IPS DF 4.7 (cell line): ENCODE data around the gene BRS3.
"Not testable (repeated sequence)": the region's sequence is repeated elsewhere in the genome, so short reads cannot be mapped to it uniquely, and the experiment has no call there.

Experiments
- DNase-seq: peaks from one replicate; pipeline ENCODE4 v3.0.0-alpha.2; 2013; ENCODE audit warnings: low spot score; ENCODE audit errors: extremely low read depth

Gene BRS3

DNA sequence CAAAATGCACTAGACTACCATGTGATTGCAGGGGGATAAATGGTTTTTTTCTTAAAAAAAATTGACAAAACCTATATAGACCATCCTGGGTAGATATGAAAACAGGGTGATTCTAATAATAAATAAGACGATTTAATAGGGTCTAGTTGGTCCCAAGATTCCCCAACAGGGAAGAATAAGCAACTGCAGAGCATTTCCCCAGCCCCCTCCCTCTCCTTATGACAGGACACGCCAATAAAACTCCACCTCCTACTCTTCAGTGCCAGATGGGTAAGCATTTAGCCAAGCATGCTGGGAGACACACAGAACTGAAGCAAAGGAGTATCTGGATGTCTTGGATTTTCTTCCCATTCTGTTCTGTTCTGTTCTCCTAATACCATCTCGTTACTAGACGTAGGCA lies at the start of gene BRS3:
Gene BRS3 (plus strand): TSS at position 301 of the 400 bp plus-strand sequence. CDS start 168 bp downstream, outside the sequence.
- DNase-seq = no peak

DNA sequence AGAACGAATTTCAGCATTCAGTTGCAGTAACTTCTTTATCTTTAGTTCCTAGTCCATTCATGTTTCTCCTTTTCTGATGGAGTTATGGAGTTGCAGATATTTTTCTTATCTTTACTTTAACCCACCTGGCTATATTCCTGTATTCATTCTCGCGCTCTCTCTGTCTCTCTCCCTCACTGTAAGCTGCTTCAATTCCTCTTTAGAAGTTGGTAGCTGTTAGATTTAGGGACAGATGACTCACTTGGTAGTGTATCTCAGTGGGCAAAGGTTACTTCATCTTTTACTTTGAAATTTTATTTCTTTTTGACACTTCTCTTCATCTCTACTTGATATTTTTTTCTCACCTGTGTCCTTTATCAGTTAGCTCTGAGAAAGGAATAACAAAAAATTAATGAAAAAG lies 49.6 kb upstream of the BRS3 start:
- no peak for DNase-seq

DNA sequence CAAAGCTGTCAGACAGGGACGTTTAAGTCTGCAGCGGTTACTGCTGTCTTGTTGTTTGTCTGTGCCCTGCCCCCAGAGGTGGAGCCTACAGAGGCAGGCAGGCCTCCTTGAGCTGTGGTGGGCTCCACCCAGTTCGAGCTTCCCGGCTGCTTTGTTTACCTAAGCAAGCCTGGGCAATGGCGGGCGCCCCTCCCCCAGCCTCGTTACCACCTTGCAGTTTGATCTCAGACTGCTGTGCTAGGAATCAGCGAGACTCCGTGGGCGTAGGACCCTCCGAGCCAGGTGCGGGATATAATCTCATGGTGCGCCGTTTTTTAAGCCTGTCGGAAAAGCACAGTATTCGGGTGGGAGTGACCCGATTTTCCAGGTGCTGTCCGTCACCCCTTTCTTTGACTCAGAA lies 42.1 kb upstream of the BRS3 start:
- not testable (repeated sequence) for DNase-seq

DNA sequence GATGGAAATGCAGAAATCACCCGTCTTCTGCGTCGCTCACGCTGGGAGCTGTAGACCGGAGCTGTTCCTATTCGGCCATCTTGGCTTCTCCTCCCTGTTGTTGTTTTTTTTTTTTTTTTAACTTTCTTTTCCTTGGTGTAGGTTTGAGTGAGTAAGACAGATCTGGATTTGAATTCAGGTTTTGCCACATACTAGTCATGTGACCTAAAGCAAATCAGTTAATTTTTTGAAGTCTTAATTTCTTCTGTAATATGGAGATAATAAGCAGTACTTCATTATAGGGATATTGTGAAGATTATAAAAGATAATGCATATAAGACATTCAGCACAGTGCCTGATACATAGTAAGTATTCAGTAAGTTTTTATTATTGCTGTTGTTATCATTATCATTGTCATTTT lies 41.5 kb upstream of the BRS3 start:
- DNase-seq = no peak

DNA sequence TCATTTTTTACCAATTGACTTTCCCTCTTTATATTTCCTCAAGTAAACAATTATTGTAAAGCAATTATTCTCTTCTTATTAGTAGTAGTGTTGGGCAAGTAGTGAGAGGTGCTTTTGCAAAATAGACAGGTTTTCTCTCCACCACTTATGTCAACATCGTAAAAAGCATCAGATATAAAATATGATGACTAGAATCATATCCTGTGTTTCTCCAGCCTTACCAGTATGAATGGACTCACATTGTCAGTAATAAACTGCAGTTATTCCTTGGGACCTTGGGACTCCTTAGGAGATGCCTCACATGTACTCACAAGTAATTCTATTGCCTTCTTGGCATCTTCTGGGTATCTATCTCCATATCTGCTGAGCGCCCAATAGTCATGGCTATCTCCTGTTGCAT lies 40.4 kb upstream of the BRS3 start:
- no peak for DNase-seq

DNA sequence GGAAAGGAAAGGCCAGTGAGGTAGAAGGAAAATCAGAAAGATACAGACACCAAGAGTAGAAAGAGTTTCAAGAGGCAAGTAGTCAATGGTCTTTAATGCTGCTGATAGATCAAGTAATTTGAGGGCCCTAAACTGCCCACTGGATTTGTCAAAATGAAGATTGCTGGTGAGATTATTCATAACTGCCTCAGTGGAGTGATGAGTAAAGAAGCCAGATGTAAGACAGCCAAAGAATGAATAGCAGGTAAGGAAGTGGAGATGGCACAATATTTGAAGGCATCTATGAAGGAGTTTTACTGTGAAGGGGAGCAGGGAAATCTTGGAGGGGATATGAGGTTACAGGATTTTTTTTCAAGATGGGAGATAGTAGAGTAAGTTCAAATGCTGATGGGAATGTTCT lies 39.8 kb upstream of the BRS3 start:
- no peak for DNase-seq

DNA sequence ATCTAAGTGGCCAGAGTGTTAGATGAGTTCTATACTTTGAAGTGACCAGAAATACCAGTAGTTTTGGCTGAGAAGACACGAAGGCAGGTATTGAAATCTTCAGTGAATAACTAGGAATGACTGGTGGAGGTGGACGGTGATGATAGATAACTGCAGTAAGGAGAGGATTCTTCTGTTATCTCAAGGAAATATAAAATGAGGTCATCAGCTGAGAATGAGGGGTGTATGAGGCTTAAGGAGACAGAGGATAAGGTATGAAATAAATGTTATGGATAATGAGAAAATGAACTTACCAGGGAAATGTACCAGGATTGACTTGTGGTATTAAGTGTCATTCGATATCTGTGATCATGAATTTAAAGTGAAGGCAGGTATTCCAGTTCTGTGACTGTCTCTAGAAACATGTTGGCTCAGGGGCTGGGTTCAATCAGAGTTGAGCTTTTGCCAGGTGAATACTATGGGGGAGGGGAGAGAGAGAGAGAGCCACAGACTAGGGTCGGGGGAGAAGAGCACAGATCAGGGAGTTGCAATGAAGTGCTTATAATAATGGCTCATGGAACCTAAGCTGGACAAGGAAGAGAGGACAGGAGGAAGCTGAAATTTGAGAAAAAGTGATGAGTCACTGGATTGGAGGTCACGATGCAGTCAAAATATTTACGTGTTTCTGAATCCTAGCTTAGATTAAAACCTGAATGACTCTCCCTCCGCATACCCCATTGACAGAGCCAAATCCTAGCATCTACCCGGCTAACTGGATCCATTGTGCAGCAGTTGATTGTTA lies 37.5 kb upstream of the BRS3 start:
- DNase-seq = no peak

DNA sequence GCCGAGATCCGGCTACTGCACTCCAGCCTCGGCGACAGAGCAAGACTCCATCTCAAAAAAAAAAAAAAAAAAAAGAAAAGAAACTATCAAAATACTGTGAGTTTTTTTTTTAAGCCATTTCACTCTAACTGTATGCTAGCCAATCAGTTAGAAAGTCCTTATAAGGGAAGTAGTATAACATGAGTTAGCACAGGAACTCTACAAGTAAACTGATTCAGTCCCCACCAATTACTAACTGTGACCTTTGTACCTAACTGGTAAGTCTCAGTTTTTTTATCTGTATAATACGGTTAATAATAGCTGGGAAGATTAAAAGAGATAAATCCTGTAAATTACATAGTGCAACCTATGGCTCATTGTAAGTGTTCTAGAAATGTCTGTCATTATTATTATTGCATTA lies 35.1 kb upstream of the BRS3 start:
- DNase-seq = no peak

DNA sequence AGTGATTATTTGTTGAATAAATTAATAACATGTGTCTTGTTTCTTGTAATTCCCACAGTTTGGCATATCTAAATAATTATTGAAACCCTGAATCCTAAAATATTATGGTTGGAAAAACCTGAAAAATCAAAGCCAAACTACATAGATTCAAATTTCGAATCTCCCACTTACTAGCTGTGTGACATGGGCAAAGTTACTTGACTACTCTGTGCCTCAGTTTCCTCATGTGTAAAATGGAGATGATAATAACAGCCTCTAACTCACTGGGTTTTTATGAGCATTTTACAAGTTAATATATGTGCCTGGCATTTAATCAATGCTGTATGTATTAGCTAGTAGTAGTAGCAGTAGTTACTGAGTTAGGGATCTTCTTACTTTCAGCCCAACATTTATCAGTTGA lies 34.6 kb upstream of the BRS3 start:
- DNase-seq = no peak

DNA sequence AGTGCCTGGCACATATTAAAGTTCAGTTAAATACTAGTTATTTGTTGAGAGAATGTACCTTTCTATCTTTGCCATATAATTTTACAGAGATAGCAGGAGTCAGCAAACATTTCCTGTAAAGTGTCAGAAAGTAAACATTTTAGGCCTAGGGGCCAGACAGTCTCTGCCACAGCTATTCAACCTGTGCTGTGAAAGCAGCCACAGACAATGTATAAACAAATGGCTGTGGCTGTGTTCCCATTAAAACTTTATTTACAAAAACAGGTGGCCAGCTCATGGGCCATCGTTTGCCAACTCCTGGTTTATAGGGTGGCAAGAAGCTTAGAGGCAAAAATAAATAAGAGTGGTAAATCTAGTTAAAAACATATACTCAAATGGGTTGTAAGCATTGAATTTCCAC lies 34.0 kb upstream of the BRS3 start:
- DNase-seq = no peak

DNA sequence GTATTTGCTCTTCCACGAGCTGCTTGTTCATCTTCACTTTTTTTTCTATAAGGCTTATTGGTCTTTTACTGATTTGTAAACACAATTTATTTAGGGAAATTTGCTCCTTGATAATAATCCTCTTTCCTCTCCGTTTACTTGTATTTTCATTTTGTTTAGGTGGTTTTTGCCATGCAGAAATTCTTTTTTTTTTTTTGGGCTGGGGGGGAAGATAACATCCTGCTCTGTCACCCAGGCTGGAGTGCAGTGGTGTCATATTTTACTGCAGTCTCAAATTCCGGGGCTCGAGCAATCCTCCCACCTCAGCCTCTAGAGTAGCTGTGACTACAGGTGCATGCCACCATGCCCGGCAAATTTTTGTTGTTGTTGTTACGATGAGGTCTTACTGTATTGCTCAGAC lies 31.6 kb upstream of the BRS3 start:
- no peak for DNase-seq

DNA sequence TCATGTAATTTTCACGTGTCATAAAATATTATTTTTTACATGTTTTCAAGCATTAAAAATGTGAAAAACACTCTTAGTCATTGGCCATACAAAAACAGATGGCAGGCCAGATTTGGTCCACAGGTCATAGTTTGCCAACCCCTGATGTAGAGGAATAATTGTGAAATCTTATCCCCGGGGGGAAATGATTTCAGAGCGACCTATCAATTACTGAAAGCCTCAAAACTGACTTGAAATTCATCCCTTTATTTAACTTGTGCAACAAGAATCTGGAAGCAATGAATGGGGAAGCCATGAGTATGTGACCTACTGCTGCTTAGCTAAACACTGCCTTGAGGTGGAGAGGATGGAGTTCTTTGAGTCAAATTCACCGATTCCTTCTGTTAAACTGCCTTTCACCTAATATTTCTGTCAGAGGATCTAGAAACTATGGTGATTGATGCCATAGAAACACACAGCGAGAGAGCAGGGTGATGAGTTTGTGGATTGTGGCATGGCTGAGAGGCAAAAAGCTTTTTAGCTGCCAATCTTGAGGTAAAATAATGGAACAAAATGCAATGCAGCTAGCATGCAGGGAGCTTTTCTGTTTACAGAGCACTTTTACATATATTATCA lies 30.3 kb upstream of the BRS3 start:
- no peak for DNase-seq

DNA sequence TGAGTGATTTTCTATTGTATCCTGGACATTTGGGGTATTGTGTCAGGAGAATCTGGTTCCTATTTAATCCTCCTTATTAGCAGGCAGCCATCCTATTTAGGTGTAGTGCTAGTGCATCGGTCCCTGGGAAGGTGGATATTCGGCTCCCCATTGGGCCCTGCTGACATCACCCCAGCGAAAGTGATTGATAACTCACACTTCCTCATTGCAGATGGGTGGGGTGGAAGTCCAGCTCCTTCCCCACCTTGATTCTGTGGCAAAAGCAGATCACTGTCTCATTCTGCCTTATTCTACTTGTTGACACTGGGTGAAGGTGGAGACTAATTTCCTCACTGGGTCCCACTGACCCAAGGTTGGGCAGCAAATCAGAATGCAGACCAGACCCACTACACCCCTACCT lies 23.2 kb upstream of the BRS3 start:
- DNase-seq = no peak

DNA sequence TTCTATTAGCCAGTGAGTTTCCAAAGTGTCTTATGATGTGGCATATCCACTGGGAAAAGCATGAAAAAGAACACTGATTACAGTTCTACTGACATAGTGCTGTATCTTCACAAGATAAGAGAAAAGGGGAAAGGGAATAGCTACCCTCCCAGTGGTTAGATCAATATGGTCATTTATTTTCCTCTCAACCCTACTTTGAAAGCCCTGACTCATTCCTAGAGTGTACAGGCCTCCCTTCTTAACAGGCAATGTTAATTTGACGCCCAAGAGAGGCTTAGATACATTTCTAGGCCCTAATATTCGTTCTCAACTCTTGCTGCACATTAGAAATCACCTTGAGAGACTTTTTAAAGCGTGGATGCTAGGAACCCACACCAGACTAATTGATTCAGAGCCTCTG lies 20.4 kb upstream of the BRS3 start:
- DNase-seq = no peak

DNA sequence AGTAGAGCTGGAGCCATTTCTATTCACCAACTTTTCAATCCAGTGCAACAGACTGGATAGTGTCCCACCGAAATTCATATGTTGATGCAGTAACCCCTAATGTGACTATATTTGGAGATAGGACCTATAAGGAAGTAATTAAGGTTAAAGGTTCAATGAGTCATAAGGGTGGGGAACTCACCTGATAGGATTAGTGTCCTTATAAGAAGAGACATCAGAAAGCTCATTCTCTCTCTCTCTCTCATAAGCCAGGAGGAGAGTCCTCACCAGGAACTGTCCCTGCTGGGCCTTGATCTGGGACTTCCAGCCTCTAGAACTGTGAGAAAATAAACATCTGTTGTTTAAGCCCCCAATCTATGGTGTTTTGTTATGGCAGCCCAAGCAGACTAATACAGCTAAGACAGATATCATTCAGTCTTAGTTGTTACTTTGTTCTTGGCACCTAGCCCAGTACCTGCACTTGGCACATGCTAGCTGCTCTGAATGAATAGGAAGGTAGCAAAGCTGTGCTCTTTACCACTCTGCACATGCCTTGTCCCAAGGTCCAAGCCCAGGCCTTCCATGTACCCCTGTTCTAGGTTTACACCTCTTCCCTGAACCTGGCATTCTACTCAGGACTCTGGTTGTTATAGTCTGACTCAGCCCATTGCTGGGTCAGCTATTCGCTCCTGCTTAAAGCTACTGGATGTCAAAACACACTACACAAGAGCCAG lies 19.2 kb upstream of the BRS3 start:
- no peak for DNase-seq

DNA sequence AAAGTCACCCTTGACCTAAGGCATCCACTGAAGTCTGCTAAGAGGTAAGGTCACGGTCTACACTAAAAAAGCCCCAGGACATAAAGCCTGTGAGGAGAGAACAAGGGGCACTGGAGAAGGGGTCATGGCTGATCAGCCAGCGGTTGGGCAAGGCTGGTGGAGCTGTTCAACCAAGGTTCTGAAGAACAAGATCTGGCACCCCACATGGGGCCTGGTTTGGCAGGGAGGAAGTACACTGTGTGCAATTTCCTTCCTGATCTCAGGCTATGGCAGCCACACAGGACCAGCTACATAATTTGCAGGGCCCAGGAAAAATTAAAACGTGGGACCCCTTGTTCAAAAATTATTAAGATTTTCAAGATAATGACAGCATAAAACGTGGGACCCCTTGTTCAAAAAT lies 14.1 kb upstream of the BRS3 start:
- no peak for DNase-seq

DNA sequence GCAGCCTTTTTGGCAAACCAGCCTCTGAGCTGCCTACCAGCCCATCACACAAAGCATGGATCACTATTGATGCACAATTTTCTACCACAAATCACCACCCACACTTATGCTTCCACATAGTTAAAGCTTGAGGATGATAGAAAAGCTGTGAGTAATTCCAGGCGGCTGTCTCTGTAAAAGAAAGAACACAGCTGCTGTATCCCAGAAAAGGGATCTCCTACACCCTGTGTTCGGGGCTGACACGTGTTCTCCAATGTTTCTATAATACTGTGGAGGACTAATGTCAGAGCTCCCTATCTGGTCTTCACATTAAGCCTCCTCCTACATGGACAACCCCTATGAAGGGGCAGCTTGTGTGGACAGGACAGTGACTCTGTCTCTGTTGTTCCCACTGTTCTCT lies 12.5 kb upstream of the BRS3 start:
- DNase-seq = no peak

DNA sequence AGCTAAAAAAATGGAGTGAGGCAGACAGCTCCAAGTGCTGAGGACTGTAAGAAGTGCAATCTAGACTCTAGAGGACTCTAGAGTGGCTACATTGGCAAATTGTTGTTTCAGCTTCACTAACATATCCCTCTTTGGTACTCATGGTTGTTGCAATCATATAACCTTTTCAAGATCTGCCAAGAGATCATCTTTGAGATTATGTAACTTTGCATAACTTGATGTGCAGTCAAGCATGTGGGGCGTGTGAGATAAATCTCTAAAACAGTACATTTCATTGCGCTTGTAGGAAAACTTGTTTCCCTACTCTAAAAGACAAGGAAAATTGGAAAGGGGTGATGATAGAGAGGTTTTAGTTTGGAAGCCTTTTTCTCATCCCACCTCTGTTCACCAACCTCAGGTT lies 11.2 kb upstream of the BRS3 start:
- DNase-seq = no peak

DNA sequence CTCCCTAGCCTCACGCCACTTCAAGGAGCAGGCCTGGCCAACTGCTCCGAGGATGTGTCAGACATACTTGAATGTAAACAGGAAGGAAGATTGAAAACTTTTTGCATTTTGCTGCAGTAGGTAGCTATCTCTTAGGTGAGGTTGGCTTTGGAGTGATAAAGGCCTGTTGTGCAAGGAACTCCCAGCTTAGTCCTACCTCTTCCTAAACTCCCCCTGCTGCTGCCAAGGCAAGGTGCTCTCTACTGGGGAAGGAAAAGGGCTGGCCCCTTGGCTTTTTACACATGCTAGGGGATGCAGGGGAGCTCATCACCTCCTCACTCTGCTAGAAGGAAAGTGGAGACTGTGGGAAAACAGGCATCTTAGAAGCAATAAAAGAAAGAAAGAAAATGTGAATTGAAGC lies 10.7 kb upstream of the BRS3 start:
- DNase-seq = no peak

DNA sequence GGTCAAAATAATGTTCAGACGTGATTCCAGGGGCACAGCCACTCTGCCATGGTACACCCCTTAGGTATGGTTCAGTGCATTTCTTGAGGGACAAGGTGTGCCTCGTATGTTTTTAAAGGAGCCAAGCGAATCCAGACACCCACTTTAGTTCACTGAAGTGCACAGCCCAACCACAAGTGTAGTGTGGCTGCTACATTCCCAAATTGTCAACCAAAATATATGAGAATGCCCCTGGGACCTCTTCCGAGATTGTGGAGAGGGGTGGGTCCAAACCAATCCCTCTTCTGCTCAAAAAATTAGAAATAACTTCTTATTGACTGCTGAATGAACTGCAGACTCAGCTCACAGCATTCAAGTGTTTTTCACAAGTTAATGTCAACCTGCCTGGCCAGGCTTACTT lies 7.4 kb upstream of the BRS3 start:
- DNase-seq = no peak

DNA sequence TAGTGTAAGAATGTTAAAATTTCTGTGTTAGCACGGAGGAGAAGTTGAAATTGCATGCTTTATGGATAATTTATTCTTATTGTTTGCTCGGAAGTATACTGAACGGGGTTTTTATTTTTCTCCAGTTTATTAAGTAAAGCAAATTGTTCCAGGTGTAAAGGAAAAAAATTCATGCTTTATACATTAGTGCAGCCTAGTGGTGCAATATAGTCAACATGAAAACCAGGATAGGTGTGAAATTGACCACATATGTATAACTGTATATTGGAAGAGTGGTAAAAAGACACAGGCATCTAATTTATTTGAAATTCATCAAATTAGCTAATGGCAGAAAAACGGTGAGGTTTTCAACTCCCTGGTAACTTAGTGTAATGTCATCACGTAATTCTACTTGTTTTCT lies 959 bp downstream of the BRS3 start:
- DNase-seq = no peak

DNA sequence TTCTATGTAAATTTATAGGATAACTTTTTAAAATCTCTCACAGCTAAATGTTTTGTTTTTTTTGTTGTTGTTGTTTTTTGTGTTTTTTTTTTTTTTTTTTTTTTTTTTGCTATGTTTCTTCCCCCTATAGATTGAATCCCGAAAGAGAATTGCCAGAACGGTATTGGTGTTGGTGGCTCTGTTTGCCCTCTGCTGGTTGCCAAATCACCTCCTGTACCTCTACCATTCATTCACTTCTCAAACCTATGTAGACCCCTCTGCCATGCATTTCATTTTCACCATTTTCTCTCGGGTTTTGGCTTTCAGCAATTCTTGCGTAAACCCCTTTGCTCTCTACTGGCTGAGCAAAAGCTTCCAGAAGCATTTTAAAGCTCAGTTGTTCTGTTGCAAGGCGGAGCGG lies 4.1 kb downstream of the BRS3 start:
- no peak for DNase-seq

DNA sequence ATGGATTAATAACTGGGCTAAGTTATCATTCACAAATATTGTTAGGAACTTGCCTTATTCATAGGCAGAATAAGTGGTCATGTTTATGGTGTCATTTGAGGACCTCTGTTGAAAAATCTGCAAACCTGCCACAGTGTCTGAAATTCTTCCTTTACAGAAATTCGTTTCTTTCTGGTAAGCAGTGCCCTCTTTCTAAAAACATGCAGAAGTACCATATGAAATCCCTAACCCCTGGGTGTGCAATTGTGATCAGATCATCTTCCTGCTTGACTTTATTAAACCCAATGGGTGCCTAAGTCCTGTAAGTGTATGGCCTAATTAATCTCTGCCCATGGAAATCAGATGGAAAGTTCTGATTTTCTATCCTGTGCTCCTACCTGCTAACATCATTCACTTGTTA lies 5.3 kb downstream of the BRS3 start:
- DNase-seq = no peak
